GM19238 (cell line): ENCODE measurements around the gene COL19A1.

Experiments used
- DNase-seq: peaks from one replicate; pipeline ENCODE4 v3.0.0; 2011; ENCODE audit warnings: low spot score; ENCODE audit not compliant: insufficient read length

COL19A1 gene

GRCh38 chr6:70059039-70059719, 192.8 kb downstream of the COL19A1 start:
- DNase-seq = no peak

- no peak for DNase-seq
These were observed 194.3 kb downstream of the COL19A1 start for GRCh38 chr6:70060680-70061079.

- DNase-seq = no peak
These were observed 195.2 kb downstream of the COL19A1 start for GRCh38 chr6:70061546-70061945.

- DNase-seq = no peak
These were observed 195.7 kb downstream of the COL19A1 start for GRCh38 chr6:70062010-70062409.

- DNase-seq = no peak
These were observed 206.3 kb downstream of the COL19A1 start for GRCh38 chr6:70072540-70073179.

DNA sequence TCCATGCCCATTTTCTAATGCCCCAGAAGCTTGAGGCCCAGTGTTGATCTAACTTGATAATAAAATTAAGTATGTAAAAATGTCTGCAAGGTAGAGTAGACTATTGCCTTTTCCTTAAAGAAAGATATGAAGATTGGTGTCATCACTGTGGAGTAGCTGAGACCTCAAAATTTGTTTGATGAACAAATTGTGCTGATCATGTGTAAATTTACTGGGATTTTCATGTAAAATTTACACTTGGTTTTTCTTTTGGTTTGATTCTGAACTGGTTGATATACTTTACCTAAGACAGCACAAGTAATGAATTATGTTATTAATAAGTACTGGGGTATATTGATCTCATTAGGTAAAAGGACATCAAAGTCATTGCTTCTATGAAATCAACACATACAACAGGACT, 207.3 kb downstream of the COL19A1 start:
- no peak for DNase-seq

DNA sequence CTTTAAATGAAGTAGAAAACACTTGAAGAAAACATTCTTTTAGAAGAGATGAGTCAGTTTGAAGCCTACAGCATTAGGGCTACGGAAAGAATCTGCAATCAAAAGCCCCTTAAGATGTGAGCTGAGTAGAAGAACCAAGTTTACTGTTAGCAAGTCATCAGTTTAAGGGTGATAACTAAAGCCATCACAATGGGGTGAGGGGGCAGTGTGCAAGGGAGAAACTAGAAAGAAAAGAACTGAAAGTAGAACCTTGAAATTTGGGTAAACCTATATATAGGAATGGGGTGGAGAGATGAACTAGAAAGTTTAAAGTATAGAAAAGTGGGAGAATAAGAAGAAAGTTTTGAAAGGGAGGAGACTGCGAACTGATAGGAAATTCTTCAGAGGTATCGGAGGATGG, 212.9 kb downstream of the COL19A1 start:
- no peak for DNase-seq

- DNase-seq = no peak
These were observed 214.2 kb downstream of the COL19A1 start for GRCh38 chr6:70080443-70081070.

DNA sequence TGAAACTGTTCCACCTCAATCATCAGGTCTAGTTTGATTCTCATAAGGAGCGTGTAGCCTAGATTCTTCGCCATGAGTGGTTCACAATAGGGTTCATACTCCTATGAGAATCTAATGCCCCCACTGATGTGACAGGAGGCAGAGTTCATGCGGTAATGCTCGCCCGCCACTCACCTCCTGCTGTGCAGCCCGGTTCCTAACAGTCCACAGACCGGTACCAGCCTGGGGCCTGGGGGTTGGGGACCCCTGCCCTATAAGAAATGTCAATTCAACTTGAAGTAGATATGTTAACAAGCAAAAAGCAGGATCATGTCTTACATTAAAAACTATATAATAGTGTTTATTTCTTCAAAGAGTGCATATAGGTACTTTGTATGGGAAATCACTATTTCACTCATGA, 216.5 kb downstream of the COL19A1 start:
- DNase-seq = no peak

DNA sequence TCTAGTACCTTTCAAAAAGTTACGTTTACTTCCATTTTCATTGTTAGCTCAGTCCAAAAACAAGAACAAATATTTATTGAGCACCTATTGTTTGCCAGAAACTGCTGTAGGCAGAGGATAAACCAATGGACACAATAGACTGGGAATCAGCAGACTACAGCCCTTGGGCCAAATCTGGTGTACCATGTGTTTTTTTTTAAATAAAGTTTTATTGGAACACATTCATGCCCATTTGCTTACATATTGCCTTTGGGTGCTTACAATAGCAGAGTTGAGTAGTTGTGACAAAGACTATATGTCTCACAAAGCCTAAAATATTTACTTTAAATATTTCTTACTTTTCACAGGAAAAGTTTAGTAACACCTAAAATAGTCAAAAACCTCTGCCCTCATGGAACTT, 220.4 kb downstream of the COL19A1 start:
- no peak for DNase-seq

GRCh38 chr6:70094156-70094555, 227.8 kb downstream of the COL19A1 start:
- no peak for DNase-seq

DNA sequence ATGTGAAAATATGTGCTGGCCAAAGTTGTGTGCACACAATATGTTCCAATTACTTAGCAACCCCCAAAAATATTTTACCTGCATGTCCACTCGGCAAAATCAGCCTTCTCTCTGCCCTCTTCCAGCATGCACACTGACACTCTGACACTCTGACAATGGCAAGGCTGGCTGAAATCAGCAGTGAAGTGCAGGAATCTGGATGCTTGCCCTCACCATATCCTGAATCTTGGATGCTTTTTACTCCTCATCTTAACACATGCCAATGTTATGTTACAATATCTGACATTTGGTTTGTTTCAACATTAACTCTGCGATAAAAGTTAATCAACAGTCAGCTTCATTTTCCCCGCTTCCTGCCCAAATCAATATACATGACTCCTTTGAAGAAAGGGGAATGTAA, 233.4 kb downstream of the COL19A1 start:
- DNase-seq = no peak

DNA sequence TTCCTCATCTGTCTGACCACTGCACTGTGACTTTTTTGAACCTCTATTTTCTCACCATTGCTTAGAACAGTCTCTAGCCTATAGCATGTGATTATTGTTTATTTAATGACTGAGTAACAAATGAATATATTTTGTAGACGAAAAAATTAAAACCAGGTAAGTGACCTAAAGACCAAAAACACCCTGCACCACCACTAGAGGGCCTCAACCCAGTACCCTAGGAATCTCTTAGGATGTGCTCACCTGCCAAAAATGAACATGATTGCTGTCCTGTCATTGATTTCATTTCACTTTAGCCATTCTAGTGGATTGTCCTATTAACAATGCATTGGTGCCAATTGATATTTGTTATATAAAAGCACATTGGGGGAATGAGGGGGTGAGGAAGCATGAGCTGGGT, 237.4 kb downstream of the COL19A1 start:
- no peak for DNase-seq

- DNase-seq = peak; percentile 6
These were observed 241.7 kb downstream of the COL19A1 start for GRCh38 chr6:70107852-70108629.

DNA sequence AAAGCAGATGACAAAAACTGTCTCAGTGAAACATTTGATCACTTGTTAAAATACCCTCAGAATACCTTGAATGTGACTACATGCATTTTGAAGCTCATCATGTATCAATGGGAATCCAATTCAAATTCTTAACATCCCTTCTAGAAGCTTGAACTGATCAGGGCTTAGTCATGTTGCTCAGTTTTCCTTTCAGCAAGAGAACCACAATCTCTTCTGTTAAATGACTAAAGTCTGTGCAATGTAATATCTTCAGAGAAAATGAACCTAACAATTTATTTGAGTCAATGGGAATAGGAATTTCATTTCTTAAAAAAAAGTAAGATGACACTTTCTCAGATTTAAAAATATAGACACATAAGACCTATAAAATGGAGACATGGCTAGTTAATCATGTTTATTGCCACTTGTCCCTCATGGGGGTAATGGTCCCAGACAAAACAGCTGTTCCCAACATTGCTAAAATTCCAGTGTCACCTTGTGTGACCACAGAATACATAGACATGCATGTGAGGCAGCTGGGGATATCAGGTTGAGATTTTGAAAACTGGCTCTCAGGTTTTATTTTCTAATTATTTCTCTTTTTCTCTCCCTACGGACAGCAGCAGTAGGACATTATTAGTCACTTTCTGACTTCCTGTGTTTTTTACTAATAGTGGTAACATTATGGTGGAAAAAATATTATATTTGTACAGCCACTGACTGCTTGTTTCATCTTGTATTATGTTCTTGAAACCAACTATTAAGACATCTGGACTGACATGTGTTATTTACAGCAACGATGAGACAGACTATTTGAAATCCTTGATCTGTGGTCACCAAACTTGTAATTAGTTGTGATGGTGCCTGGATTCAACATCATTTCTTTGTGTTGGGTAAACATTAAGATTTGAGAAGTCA, 244.0 kb downstream of the COL19A1 start:
- no peak for DNase-seq

GRCh38 chr6:70111737-70112136, 245.4 kb downstream of the COL19A1 start:
- DNase-seq = no peak

DNA sequence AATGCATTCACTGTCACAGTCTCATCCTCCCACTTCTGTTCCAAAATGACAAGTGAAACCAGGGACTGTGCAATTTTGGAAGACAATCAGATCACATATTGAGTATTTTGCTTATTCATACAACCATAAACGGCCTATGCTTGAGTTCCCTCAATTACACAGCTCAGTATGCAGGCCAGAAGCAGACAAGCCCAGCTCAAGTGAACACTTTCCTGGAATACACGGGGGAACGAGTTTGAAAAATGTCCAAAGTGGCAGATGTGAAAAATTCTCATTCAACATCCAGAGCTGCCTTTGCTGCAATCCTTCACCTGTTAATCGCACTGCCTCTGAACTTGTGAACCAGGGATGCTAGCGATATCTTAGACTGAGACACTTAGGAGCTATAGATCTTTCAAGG, 246.4 kb downstream of the COL19A1 start:
- no peak for DNase-seq

GRCh38 chr6:70113171-70113570, 246.8 kb downstream of the COL19A1 start:
- DNase-seq = no peak

DNA sequence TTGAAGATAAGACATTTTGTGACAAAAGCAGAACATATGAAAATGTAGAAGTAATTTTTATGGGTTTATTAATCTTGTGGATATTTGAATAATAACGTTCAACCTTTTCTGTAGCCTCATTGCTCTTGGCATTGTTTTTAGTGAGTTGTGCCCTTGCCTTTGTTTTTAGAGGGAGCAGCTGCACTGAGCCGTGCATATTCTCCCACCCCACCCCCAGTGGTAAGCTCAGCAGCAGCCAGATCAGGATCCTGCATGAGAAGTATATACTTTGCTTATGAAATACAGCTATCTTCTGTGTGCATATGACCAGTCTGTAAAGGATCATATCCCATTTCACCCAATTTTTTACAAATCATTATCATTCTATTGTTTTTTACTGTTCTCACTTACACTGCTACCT, 252.3 kb downstream of the COL19A1 start:
- no peak for DNase-seq

- DNase-seq = no peak
These were observed 253.0 kb downstream of the COL19A1 start for GRCh38 chr6:70119218-70119835.

DNA sequence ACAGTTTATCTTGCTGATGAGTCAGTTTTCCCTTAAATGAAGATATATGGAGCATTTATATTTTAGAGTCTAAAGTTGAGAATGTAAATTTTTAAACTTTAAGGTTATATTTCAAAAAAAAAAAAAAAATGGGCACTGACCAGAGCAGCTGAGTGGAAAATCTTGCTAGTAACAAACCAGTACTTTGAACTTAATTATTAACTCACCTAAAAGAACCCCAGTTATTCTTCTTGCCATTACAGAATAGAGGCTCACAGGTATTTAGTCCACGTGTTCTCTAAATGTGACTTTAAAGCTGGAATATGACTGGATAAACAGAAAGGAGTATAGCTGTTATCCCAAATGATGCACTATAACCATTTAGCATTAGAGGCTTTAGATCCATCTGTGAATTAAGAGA, 258.1 kb downstream of the COL19A1 start:
- DNase-seq = no peak
